Ovary (tissue), 9 donors: ENCODE results near the gene KIAA1671. TPM values are rescaled to one million over a fixed set of nuclear protein-coding genes. Genes with fewer than 3 reads are reported as not detected.

Source experiments
- DNase-seq, 5 donors: peaks; one replicate each; pipeline ENCODE4 v3.0.0-alpha.2; 2019 to 2020
- H3K27ac ChIP-seq, 2 donors: fragments of 200-600 bp; one replicate each; pipeline versions ENCODE4 v1.5.1 to v1.8.0; 2019 to 2022
- H3K27me3 ChIP-seq: fragments of 200-600 bp; one replicate; pipeline ENCODE4 v1.8.0; 2022
- H3K36me3 ChIP-seq: fragments of 200-600 bp; sonication (generic); one replicate; pipeline ENCODE4 v1.5.1; 2019
- H3K4me1 ChIP-seq: one replicate; pipeline ENCODE4 v1.8.1; 2013; ENCODE audit warnings: mild to moderate bottlenecking, moderate library complexity; ENCODE audit not compliant: insufficient read depth
- H3K4me3 ChIP-seq: fragments of 200-600 bp; sonication (generic); one replicate; pipeline ENCODE4 v1.5.1; 2017
- H3K9me3 ChIP-seq, 2 donors: fragments of 200-600 bp in 1 of 2; sonication (generic) in 1 of 2; one replicate each; pipeline versions ENCODE4 v1.5.1 to v1.8.1; 2013 to 2019; ENCODE audit warnings: mild to moderate bottlenecking in 1 of 2, moderate library complexity in 1 of 2
- EP300 ChIP-seq: sonication (generic); formaldehyde crosslinking; IDR thresholded peaks from one replicate; pipeline ENCODE4 v1.6.1; 2017; ENCODE audit warnings: antibody characterized with exemption
- POLR2A ChIP-seq: fragments of 450-650 bp; IDR thresholded peaks from one replicate; pipeline ENCODE4 v1.6.1; 2017; ENCODE audit warnings: antibody characterized with exemption, mild to moderate bottlenecking, moderate library complexity
- WGBS, 3 donors: extraction: QIAGEN DNeasy Blood & Tissue Kit in 1 of 3; methylation state at CpG; one replicate each; pipeline versions ENCODE4 v1.1.5 to v1.1.7; 2013 to 2017; 5-methylcytosine and 5-hydroxymethylcytosine counted together
- intact Hi-C, 4 donors: fragments of 100-400 bp; cut with DNase I; formaldehyde crosslinking; loops; one replicate each; pipeline versions ENCODE4 v1.11.0 to v1.15.1; 2022 to 2023
- polyA plus RNA-seq, 2 donors: library from polyadenylated mRNA; stranded (reverse); fragments of 200-250 nt in 1 of 2; fragments of 350-450 nt in 1 of 2; fragmentation: Illumina TruSeq in 1 of 2; extraction: RNeasy Lipid Tissue Mini Kit (QIAGEN cat#74804) in 1 of 2; gene quantifications; one replicate each; pipeline ENCODE4 v1.2.3, GENCODE V29; 2013 to 2014
- total RNA-seq, 7 donors: library from RNA; depleted of rRNA in 2 of 7; stranded (reverse); fragments of >200 nt in 2 of 7; fragmentation: NEBNext Ultra II Directional in 3 of 7; extraction: Animal tissue kit (Norgen Biotek cat#: 25700) in 3 of 7; gene quantifications; one replicate each; pipeline versions ENCODE4 v1.1.0 to v1.2.4, GENCODE V29; 2016 to 2023
- TF ChIP-seq, protein P1 (sequence below), 3 donors: fragments of 450-650 bp in 2 of 3; fragments of 200-600 bp in 1 of 3; IDR thresholded peaks; one replicate each; pipeline versions ENCODE4 v1.5.1 to v1.8.0; 2016 to 2022; ENCODE audit warnings: antibody characterized with exemption in 3 of 3, mild to moderate bottlenecking in 1 of 3
- donor health status: DM: no; HTN: no; CAD: no; lungs with moderate emphysema.
- donor health status: DM: no; HTN: no; CAD: no.
- donor health status: Bipolar disorder and iron deficiency.
- donor health status: DM: yes; HTN: yes; CAD: no.
- donor health status: DM: no; HTN: no; CAD: no.
- donor health status: DM: yes; HTN: yes; CAD: no.

The KIAA1671 gene
- total and polyA plus RNA-seq, 9 donors: 9.8 to 27.9 (median 24.5) TPM

DNA sequence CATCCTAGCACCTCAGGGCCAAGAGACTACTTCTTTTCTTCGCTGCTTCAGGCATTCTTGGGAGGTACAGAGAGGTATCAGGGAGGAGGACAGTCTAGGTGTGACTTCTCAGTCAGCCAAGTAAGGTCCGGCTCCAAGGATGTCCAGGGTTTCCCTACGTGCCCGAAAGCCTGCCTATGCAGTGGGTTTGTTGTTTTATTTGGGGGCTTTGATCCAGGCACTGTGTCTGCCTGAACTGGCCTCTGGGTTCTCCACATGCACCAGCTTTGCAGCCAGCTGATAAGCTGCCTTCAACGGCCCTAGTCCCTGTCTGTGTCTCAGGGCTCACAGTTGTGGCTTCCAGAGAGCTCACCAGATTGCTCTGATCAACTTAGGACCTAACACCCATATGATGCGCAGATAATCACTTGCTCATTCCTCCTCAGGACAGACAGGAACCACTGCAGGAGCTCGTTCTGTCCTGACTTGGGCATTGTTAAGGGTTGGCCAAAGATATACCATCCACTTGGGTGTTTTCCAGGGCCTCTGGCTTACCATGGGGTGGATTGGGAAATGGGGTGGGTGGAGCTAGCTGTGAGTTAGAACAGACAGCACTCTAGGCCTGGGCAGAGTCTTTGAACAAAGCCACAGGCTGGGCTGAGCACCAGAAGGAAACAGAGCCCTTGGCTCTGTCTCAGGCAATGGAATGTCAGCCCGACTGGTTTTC is 201.6 kb downstream of the KIAA1671 start:
- no peaks in the 10 kb centered on the region for H3K9me3 ChIP-seq
- intact Hi-C loops: no loop called here
- no peaks in the 10 kb centered on the region for H3K36me3 ChIP-seq
- TF ChIP-seq EP300: no peak
- TF ChIP-seq, protein P1, sequence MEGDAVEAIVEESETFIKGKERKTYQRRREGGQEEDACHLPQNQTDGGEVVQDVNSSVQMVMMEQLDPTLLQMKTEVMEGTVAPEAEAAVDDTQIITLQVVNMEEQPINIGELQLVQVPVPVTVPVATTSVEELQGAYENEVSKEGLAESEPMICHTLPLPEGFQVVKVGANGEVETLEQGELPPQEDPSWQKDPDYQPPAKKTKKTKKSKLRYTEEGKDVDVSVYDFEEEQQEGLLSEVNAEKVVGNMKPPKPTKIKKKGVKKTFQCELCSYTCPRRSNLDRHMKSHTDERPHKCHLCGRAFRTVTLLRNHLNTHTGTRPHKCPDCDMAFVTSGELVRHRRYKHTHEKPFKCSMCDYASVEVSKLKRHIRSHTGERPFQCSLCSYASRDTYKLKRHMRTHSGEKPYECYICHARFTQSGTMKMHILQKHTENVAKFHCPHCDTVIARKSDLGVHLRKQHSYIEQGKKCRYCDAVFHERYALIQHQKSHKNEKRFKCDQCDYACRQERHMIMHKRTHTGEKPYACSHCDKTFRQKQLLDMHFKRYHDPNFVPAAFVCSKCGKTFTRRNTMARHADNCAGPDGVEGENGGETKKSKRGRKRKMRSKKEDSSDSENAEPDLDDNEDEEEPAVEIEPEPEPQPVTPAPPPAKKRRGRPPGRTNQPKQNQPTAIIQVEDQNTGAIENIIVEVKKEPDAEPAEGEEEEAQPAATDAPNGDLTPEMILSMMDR (IDR thresholded peaks at IDR 0.05): no peak
- no peak for TF ChIP-seq POLR2A
- 61 to 65% (median 62%) methylated on average over 8 of the region's 8 CpGs for whole genome bisulfite sequencing, 3 donors
- DNase-seq: no peak
- peaks cover 2% of the 10 kb centered on the region for H3K4me1 ChIP-seq
- H3K27ac ChIP-seq: no peak overlapping the region
- H3K27me3 ChIP-seq: no peaks in the 10 kb centered on the region
- H3K4me3 ChIP-seq: no peak overlapping the region

DNA sequence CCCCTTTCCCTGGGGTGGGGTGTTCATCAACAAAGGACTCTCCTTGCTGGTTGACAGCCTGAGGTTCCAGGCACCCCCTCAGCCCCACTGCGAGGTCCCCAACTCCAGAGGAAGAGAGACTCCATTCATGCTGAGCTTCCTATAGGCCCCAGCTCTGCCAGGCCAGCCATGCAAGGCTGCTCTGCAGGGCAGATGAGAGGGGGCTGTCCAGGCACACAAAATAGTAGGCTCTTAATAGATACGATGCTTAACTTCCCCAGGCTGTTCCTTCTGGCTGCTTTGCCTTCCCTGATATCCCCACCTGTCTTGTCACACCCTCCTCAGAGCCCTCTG is 202.1 kb downstream of the KIAA1671 start:
- Histone ChIP-seq H3K27me3 (no peaks in the 10 kb centered on the region), H3K27ac (no peak overlapping the region), H3K9me3 (no peaks in the 10 kb centered on the region), H3K36me3 (no peaks in the 10 kb centered on the region), H3K4me3 (no peak overlapping the region), H3K4me1 (peaks cover 2% of the 10 kb centered on the region)
- 68 to 75% (median 72%) methylated on average over 2 of the region's 2 CpGs for WGBS, 3 donors
- no peak for DNase-seq
- intact Hi-C loops: no loop called here
- TF ChIP-seq EP300: no peak

DNA sequence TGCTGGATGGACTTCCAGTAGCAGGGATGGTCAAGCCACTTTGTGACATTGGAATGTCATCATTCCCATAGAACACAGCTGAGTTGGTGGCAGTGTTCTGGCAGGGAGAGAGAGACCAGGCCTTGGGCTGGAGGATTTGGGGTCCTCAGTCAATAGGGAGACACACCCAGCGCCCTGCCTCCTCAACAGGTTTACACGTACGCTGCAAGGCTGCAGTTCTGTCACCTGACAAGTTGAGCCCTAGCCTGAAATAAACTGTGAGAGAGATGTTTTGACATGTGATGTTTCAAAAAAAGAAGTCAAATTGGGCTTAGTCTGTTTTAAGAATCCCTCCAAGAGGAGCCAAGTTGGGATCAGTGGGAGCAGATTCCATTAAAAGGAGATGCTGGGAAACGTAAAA is 204.2 kb downstream of the KIAA1671 start:
- Histone ChIP-seq H3K4me1 (peaks cover 2% of the 10 kb centered on the region), H3K27ac (no peak overlapping the region), H3K36me3 (no peaks in the 10 kb centered on the region), H3K27me3 (no peaks in the 10 kb centered on the region), H3K9me3 (no peaks in the 10 kb centered on the region), H3K4me3 (no peak overlapping the region)
- intact Hi-C loops: no loop called here
- WGBS, 3 donors: 83 to 89% (median 86%) methylated on average over 4 of the region's 4 CpGs
- TF ChIP-seq, protein P1 (IDR thresholded peaks at IDR 0.05): no peak
- TF ChIP-seq POLR2A (no peak), EP300 (no peak)
- DNase-seq: no peak

DNA sequence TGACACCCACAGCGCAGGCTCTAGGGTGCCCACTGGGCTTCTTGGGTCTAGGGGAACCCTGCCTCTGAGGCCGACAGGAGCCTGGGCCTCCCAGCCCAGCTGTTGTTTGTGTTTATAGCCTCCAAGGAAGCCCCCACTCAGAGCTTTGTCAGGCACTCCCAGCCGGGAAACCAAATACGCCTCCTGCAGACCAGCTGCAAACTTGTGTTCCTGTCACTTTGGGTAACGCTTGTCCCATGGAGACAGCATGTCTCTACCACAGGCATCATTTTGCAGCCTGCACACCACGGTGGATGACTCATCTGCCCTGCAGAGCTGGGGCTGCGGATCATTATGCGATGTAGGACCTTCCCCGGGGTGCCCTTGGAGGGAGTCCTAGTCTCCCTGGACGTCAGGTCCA is 206.5 kb downstream of the KIAA1671 start:
- WGBS, 3 donors: 47 to 66% (median 66%) methylated on average over 10 of the region's 10 CpGs

More for the DNA sequence above, 206.5 kb downstream of the KIAA1671 start:
- TF ChIP-seq, protein P1 (IDR thresholded peaks at IDR 0.05): no peak
- TF ChIP-seq EP300: no peak
- TF ChIP-seq POLR2A: no peak
- Histone ChIP-seq H3K27ac (no peak overlapping the region), H3K36me3 (no peaks in the 10 kb centered on the region), H3K27me3 (no peaks in the 10 kb centered on the region), H3K4me3 (no peak overlapping the region), H3K4me1 (peaks cover 2% of the 10 kb centered on the region), H3K9me3 (no peaks in the 10 kb centered on the region)
- DNase-seq: no peak
- intact Hi-C loops: no loop called here
